HG02852 (cell line): ENCODE results near the gene NAA25.

Source experiments
- ATAC-seq: cut with Tn5 transposase; IDR thresholded peaks from one replicate; pipeline ENCODE4 v1.9.1; 2021; ENCODE audit warnings: mild to moderate bottlenecking, moderate library complexity; ENCODE audit not compliant: unreplicated experiment

Gene NAA25

DNA sequence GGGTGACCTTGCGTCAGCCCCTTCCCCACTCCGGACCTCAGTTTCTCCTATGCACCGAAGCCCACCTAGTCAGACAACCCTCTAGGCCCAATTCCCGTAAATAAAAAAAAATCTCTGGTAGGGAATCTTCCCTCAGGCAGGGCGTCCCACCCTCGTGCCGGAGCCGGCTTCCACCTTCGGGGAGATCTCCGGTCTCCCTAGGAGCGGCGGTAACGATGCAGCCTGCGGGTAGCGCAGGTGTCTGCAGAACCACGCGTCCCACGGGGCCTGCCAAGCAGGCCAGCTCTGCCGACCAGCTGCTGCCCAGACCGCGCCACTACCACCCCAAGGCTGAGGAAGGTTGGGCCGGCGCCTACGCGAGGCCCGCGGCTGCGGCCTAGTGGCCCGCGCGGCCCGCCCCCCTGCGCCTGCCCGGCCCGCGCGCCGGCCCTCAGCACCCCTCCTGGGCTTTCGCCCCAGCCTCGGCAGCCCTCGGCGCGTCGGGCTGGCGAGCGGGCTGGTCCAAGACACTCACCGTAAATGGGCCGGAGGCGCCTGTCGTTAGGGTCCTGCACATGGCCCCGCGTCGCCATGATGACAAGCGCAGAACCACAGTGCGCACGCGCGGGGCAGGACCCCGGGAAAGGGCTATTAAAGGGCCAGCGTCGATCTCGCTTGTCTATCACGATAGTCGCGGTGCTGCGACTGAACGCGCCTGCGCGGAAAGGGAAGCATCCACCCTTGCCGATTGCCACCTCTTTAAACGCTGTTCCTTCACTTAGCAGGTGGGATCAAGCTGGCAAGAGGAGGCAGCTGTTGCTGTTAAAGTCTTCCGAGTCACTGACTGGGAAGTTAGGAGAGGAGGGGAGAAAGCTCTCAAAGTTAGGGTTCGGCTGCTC, at the start of gene NAA25:
NAA25 (minus strand) TSS at position 582 of the 878 bp plus-strand sequence; CDS start at position 572, 10 bp downstream.
- no peak for ATAC-seq

GRCh38 chr12:112153893-112154219, 45.3 kb upstream of the NAA25 start:
- no peak for ATAC-seq

- ATAC-seq = no peak
Observed at GRCh38 chr12:112153181-112153892, 44.8 kb upstream of the NAA25 start.

DNA sequence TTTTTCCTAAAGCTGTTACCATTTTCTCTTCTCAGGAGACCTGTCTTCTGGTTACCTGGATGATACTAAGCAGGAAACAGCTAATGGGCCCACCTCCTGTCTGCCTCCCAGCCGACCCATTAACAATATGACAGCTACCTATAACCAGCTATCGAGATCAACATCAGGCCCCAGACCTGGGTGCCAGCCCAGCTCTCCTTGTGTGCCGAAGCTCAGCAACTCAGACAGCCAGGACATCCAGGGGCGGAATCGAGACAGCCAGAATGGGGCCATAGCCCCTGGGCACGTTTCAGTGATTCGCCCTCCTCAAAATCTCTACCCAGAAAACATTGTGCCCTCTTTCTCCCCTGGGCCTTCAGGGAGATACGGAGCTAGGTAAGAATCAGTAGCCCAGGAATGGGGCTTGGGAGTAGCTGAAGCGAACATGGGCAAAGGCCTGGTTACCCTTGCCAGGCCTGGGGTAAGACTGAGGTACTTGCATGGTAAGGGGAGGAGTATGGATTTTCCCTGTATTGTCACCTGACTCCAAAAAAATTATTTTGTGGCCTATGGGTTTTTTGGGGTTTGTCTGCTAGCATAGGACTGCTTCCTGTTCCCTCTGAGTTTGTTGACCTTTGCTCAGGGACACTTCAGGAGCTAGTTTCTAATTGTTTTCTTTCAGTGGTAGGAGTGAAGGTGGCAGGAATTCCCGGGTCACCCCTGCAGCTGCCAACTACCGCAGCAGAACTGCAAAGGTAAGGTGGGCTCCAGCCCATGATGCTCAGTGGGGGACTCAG, 43.4 kb upstream of the NAA25 start:
- ATAC-seq = no peak

GRCh38 chr12:112149596-112149995, 41.0 kb upstream of the NAA25 start:
- ATAC-seq = no peak

- no peak for ATAC-seq
Observed at GRCh38 chr12:112148031-112148513, 39.5 kb upstream of the NAA25 start.

- ATAC-seq = no peak
Observed at GRCh38 chr12:112146123-112146522, 37.5 kb upstream of the NAA25 start.

GRCh38 chr12:112140728-112141127, 32.1 kb upstream of the NAA25 start:
- ATAC-seq = no peak

DNA sequence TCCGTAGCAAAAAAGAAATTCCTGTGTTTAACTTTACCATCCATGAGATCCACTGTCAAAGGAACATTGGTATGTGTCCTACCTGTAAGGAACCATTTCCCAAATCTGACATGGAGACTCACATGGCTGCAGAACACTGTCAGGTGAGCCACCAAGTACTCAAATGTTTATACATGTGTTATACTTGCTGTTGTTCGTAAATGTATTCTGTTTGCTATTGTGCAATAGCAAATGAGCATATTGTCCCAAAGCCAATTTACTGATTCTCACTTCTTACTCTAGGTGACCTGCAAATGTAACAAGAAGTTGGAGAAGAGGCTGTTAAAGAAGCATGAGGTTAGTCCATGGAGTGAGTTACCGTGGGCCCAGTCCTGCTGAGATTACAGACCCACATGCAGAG, 26.1 kb upstream of the NAA25 start:
- ATAC-seq = no peak

DNA sequence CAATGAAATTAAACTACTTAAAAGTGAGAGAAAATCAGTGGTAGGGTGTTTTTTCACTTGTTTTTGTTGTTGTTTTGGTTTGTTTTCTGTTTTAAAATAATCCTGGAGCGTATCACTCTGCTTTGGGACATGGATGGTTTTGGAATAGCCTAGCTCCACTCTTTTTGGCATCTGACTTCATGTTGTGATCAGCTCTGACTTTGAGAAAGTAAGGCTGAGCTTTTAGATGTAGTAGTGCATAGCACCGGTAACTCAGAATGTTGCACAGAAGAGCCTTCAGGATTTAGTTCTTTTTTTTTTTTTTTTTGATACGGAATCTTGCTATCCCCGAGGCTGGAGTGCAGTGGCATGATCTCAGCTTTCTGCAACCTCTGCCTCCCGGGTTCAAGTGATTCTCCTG, 24.8 kb upstream of the NAA25 start:
- ATAC-seq = no peak

- ATAC-seq = no peak
Observed at GRCh38 chr12:112131686-112132085, 23.1 kb upstream of the NAA25 start.

GRCh38 chr12:112130441-112130998, 21.9 kb upstream of the NAA25 start:
- ATAC-seq = no peak

GRCh38 chr12:112126911-112127310, 18.3 kb upstream of the NAA25 start:
- no peak for ATAC-seq

- no peak for ATAC-seq
Observed at GRCh38 chr12:112126000-112126438, 17.4 kb upstream of the NAA25 start.

DNA sequence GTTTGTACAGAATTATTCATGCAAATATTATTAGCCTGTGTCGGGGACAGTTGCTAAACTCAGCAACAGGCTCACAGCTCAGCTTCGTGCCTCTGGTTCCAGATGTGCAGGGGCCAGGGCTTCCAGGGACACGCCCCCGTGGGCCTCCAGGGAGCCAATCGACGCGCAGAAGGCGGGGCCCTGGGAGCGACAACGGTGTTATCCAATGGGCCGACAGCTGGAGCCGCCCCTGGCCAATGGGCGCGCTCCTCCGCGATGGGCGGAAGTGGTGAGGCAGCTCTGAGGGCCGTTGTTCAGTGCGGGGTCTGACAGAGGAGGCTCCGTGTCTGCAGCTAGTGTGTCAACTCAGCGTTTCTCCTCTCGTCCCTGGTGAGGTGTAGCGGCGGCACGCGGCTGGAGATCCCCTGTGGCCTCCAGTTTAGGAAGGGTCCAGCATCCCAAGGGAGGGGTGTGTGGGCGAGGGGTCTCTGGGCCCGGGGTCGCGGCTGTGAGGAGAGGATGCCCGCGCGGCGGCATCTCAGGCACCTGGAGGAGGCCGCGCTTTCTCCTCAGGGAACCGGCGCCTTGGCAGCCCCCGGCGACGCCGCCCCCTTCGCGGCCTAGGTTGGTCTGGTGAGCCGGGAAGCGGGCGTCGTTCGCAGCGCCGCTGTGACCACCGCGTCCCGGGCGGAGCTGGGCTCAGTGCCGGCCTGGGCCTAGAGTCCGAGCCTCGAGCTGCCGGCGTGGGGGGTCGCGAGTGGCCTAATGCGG, 16.8 kb upstream of the NAA25 start, which contains the start of gene TRAFD1:
TRAFD1 (plus strand) TSS at position 311 of the 750 bp plus-strand sequence. CDS start 4,963 bp downstream, outside the sequence.
- peak; percentile 96 for ATAC-seq

DNA sequence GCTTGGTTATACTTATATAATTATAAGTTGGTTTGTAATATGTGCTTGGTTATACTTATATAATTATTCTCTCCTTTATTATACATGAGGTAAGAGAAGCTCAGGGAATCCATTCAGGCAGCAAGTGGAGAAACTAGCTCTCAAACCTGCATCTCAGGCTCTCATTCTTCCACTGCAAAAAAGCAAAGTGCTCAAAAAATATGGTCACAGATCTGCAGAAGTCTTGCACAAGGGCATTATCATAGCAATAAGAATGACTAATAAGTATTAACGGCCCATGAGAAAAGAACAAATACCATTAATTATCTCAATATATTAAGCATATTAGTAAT, 16.3 kb upstream of the NAA25 start:
- no peak for ATAC-seq

- no peak for ATAC-seq
Observed at GRCh38 chr12:112122823-112123690, 14.5 kb upstream of the NAA25 start.

- no peak for ATAC-seq
Observed at GRCh38 chr12:112121780-112122565, 13.4 kb upstream of the NAA25 start.
